Measurements from ENCODE around the gene OSBPL1A.

DNA sequence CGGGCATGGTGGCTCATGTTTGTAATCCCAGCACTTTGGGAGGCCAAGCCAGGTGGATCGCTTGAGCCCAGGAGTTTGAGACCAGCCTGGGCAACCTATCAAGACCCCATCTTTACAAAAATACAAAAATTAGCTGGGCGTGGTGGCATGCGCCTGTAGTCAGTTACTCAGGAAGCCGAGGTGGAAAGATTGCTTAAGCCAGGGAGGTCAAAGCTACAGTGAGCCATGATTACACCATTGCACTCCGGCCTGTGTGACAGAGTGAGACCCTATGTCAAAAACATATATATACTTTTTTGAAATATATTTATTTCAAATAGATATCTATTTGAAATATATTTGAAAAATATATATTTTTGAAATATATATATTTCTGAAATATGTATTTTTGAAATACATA is 10.9 kb downstream of the OSBPL1A start:
- TF ChIP-seq YY1 (IDR thresholded peaks at IDR 0.05; ENCODE audit: insufficient read depth, insufficient read length) (no peak), SUZ12 (IDR thresholded peaks at IDR 0.05; ENCODE audit: extremely low read depth, insufficient read depth, insufficient read length) (no peak), ZNF274 (IDR thresholded peaks at IDR 0.05; ENCODE audit: low read depth, low read length) (no peak)
